GM18858 (cell line): ENCODE data around the gene PGA4.
"Not testable (repeated sequence)": the region's sequence is repeated elsewhere in the genome, so short reads cannot be mapped to it uniquely, and the experiment has no call there.

Experiments
- ATAC-seq: cut with Tn5 transposase; IDR thresholded peaks from one replicate; pipeline ENCODE4 v1.9.1; 2021; ENCODE audit not compliant: unreplicated experiment

Gene PGA4

DNA sequence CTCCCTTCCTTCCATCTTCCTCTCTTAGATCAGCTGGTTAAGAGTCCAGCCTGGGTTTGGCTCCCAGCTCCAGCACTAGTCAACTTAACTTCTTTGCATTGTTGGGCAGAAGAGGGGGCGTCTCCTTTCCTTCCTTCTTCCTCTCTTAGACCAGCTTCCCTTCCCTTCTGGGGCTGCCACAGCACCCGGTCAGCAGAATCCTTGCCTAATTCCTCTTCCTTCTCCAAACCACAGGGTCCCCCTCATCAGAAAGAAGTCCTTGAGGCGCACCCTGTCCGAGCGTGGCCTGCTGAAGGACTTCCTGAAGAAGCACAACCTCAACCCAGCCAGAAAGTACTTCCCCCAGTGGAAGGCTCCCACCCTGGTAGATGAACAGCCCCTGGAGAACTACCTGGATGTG is 18.3 kb upstream of the PGA4 start:
- ATAC-seq = not testable (repeated sequence)

DNA sequence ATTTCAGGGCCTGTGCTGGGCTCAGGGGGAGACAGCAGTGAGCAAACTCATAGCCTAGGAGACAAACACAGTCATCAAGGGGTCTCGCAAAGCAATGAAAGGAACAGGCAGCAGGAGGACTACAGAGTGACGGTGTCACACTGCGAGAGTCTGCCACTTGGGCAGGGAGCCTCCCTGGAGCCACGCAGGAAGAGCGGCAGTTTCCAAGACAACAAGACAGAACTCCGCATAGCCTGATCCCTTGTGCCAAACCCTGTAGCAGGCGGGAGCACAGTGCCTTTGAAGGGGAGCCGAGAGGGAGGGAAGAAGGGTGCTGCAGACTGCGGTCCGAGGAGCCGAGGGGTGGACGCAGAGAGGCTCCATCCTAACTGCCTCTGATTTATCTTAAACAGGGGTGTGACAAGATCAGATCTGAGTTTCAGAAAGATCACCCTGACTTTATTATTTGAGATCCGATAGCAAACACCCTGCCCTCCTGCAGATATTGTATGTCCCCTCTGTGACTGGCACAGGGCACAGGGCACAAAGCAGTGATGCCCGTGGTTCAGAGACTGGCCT is 17.6 kb upstream of the PGA4 start:
- not testable (repeated sequence) for ATAC-seq

DNA sequence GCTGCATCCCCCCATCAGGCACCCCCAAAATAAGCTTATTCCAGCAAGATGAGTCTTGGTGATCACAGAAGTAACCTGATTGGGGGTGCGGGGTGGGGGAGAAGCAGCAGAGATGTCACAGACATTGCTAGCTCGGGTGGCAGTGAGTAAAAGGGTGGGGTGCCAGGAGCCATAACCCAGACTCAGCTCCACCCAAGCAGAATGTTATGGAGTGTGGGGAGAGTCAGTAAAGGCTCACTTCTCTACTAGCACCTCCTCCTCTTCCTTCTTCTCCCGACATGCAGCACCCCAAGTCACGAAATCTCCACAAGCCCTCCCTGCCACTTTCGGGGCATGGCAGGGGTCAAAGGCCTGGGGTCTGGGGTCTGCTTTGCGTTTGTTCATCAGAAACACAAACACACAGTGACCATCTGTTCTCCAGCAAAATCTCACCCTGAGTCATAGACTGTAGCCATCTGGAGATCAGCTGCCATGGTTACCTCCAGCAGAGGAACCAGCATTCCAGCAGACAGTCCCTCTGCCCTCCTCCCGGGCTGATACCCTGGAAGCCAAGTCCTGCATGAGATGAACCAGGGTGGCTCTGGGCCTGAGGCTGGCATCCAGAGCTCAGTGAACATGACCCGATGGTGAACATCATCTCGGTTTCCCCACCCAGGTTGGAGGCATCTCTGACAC is 14.4 kb upstream of the PGA4 start:
- ATAC-seq = not testable (repeated sequence)

DNA sequence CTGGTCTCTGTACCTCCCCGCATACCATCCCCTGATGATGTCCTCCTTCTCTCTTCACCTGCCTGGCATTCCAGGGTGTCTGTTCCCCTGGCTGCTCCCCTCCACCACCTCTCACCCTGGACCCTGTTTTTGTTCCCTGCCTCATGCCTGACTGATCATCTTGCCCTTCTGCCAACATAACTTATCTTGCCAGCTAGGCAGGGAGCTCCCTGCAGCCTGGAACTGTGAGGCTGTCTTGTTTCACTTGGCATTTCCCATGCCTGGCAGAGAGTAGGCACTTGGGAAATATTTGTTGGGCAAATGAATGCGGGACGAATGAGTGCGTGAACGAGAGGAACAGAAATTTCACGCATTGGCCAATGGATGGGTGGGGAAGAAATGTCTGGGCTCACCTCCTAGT is 11.5 kb upstream of the PGA4 start:
- ATAC-seq = not testable (repeated sequence)

- not testable (repeated sequence) for ATAC-seq
Observed at GRCh38 chr11:61211327-61211952, 10.7 kb upstream of the PGA4 start.

- ATAC-seq = not testable (repeated sequence)
Observed at GRCh38 chr11:61212202-61212601, 9.9 kb upstream of the PGA4 start.

DNA sequence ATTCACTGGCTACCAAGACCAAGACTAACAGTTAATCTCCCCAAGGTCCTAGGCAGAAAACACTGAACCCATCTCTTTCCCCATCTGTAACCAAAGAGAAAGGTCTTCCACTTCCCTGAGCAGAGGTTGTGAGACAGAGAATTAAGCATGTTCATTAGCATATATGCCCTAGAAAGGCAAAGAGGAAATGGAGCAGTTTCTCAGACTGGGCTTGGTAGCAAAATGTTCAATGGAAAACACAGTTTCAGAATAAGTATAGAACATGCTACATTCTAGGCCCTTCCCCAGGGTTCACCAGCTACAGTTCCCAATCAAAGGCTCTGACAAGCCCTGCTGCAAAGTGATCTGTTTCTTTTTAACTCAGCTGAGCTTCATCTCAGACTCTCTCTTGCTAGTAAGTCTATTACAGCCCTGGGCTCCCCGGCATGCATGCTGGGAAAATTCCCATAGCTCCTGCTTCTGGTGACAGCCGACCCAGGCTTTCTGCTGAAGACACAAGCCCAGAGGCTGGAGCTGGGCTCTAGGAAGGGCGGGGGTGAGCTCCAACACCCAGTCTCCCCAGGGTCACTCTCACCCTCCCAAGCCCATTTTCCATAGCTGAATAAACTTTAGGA is 8.3 kb upstream of the PGA4 start:
- ATAC-seq = not testable (repeated sequence)

DNA sequence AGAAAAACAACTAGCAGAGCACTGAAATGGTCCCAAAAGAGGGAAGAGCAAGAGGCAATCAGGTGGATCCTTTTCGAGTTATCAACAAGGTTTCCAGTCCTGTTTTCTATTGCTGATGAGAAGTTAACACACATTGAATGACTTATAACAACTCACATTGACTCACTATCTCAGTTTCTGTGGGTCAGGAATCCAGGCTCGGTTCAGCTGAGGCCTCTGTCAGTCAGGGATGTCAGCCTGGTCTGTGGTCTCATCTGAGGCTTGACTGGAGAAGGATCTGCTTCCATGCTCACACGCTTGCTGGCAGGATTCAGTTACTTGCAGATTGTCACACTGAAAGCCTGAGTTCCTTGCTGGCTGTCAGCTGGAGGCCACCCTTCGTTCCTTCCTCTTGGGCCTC is 3.8 kb upstream of the PGA4 start:
- not testable (repeated sequence) for ATAC-seq

GRCh38 chr11:61219016-61219415 is 3.1 kb upstream of the PGA4 start:
- not testable (repeated sequence) for ATAC-seq

DNA sequence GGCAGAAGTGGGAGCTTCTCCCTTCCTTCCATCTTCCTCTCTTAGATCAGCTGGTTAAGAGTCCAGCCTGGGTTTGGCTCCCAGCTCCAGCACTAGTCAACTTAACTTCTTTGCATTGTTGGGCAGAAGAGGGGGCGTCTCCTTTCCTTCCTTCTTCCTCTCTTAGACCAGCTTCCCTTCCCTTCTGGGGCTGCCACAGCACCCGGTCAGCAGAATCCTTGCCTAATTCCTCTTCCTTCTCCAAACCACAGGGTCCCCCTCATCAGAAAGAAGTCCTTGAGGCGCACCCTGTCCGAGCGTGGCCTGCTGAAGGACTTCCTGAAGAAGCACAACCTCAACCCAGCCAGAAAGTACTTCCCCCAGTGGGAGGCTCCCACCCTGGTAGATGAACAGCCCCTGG is 545 bp downstream of the PGA4 start:
- ATAC-seq = not testable (repeated sequence)

GRCh38 chr11:61226457-61227137 is 4.5 kb downstream of the PGA4 start:
- ATAC-seq = not testable (repeated sequence)

DNA sequence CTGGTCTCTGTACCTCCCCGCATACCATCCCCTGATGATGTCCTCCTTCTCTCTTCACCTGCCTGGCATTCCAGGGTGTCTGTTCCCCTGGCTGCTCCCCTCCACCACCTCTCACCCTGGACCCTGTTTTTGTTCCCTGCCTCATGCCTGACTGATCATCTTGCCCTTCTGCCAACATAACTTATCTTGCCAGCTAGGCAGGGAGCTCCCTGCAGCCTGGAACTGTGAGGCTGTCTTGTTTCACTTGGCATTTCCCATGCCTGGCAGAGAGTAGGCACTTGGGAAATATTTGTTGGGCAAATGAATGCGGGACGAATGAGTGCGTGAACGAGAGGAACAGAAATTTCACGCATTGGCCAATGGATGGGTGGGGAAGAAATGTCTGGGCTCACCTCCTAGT is 7.3 kb downstream of the PGA4 start:
- ATAC-seq = not testable (repeated sequence)

DNA sequence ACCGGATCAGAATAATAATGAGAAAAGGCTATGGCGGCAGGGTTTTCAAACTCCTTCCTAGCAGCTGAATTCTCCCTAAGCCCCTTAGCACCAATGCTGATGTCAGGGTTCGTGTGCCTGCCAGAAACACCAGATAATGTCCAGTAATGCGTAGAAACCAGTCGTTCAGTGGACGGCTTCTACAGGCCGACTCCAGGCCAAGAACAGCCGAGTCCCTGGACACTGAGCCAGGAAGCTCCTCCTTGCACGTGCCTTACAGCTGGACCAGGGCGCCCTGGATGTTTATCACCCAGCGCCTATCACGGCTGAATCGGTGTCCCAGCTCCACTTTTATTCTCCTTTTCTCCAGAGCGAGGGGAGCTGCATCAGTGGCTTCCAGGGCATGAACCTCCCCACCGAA is 8.9 kb downstream of the PGA4 start:
- not testable (repeated sequence) for ATAC-seq

GRCh38 chr11:61231585-61231984 is 9.4 kb downstream of the PGA4 start:
- ATAC-seq = not testable (repeated sequence)

DNA sequence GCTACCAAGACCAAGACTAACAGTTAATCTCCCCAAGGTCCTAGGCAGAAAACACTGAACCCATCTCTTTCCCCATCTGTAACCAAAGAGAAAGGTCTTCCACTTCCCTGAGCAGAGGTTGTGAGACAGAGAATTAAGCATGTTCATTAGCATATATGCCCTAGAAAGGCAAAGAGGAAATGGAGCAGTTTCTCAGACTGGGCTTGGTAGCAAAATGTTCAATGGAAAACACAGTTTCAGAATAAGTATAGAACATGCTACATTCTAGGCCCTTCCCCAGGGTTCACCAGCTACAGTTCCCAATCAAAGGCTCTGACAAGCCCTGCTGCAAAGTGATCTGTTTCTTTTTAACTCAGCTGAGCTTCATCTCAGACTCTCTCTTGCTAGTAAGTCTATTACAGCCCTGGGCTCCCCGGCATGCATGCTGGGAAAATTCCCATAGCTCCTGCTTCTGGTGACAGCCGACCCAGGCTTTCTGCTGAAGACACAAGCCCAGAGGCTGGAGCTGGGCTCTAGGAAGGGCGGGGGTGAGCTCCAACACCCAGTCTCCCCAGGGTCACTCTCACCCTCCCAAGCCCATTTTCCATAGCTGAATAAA is 10.5 kb downstream of the PGA4 start:
- not testable (repeated sequence) for ATAC-seq

GRCh38 chr11:61237130-61237529 is 15.0 kb downstream of the PGA4 start:
- ATAC-seq = not testable (repeated sequence)

DNA sequence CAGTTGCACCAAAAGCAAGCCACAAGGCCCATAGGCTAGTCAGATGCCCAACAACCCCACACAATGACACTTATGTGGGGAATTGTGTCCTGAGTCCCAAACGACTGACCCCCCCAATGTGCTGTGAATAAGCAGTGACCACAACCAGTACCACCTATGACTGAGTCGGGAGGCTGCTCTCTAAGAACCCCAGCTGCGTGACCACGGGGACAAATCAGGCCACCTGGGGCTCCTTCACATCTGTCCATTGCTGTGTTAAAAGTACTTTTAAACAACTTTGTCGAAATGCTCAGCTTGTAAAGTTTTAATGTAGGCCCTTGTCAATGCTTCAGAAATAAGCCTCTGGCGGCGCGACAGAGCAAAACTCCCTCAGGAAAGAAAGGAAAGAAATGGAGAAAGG is 18.1 kb downstream of the PGA4 start:
- ATAC-seq = not testable (repeated sequence)

- ATAC-seq = not testable (repeated sequence)
Observed at GRCh38 chr11:61240875-61241274, 18.7 kb downstream of the PGA4 start, which contains the start of gene PGA5. TSS of gene PGA5 (plus strand) at chr11:61241175. CDS start at chr11:61241227, 52 bp downstream.

- not testable (repeated sequence) for ATAC-seq
Observed at GRCh38 chr11:61241526-61241925, 19.4 kb downstream of the PGA4 start.

DNA sequence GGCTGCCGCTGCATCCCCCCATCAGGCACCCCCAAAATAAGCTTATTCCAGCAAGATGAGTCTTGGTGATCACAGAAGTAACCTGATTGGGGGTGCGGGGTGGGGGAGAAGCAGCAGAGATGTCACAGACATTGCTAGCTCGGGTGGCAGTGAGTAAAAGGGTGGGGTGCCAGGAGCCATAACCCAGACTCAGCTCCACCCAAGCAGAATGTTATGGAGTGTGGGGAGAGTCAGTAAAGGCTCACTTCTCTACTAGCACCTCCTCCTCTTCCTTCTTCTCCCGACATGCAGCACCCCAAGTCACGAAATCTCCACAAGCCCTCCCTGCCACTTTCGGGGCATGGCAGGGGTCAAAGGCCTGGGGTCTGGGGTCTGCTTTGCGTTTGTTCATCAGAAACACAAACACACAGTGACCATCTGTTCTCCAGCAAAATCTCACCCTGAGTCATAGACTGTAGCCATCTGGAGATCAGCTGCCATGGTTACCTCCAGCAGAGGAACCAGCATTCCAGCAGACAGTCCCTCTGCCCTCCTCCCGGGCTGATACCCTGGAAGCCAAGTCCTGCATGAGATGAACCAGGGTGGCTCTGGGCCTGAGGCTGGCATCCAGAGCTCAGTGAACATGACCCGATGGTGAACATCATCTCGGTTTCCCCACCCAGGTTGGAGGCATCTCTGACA is 23.3 kb downstream of the PGA4 start:
- ATAC-seq = not testable (repeated sequence)
